Natural killer cell treated with Interleukin-12 subunit alpha and Interleukin-12 subunit beta and Interleukin-15 and Interleukin-18, amount 100 ng/mL, for 72 hours (primary cell): ENCODE data around the gene KIF1A. TPM values are rescaled to one million over a fixed set of nuclear protein-coding genes. Genes with fewer than 3 reads are reported as not detected.
A peak's percentile ranks its signal among the peaks of the same experiment; 100 is the strongest.
"Not testable (repeated sequence)": the region's sequence is repeated elsewhere in the genome, so short reads cannot be mapped to it uniquely, and the experiment has no call there.

Experiments used
- ATAC-seq, 2 donors: fragments of 150-1000 bp; cut with Tn5 transposase in 1 of 2; sonication (Bioruptor Pico), chemical (Tn5 transposase) in 1 of 2; 2 replicates each; pipeline ENCODE4 v1.10.0; 2021
- DNase-seq: peaks from one replicate; pipeline ENCODE4 v3.0.0; 2022; ENCODE audit warnings: low spot score
- H3K27ac Mint-ChIP-seq, 2 donors: 1 replicate in 1 of 2; 2 replicates in 1 of 2; pipeline ENCODE4 v1.8.0; 2022; ENCODE audit warnings: mixed read lengths in 2 of 2, mild to moderate bottlenecking in 1 of 2, moderate library complexity in 1 of 2
- H3K27me3 Mint-ChIP-seq, 2 donors: 1 replicate in 1 of 2; 2 replicates in 1 of 2; pipeline ENCODE4 v1.8.0; 2022; ENCODE audit warnings: mixed read lengths in 2 of 2
- H3K36me3 Mint-ChIP-seq: one replicate; pipeline ENCODE4 v1.8.0; 2022; ENCODE audit warnings: mixed read lengths
- H3K4me1 Mint-ChIP-seq, 2 donors: 1 replicate in 1 of 2; 2 replicates in 1 of 2; pipeline ENCODE4 v1.8.0; 2022; ENCODE audit warnings: low read depth in 2 of 2, mixed read lengths in 2 of 2, mild to moderate bottlenecking in 1 of 2
- H3K4me3 Mint-ChIP-seq: one replicate; pipeline ENCODE4 v1.8.0; 2022; ENCODE audit warnings: mixed read lengths
- H3K9me3 Mint-ChIP-seq: 2 replicates; pipeline ENCODE4 v1.8.0; 2022; ENCODE audit warnings: mixed read lengths
- total RNA-seq, 2 donors: library from RNA; stranded (reverse); gene quantifications; one replicate each; pipeline ENCODE4 v1.2.3, GENCODE V29; 2022

The KIF1A gene
- total RNA-seq, 2 donors from 2014 or later: 0.45 TPM; not detected in 1

- H3K27ac Mint-ChIP-seq: no peak overlapping the region
Measured at GRCh38 chr2:240701091-240701735, 118.8 kb downstream of the KIF1A start.

DNA sequence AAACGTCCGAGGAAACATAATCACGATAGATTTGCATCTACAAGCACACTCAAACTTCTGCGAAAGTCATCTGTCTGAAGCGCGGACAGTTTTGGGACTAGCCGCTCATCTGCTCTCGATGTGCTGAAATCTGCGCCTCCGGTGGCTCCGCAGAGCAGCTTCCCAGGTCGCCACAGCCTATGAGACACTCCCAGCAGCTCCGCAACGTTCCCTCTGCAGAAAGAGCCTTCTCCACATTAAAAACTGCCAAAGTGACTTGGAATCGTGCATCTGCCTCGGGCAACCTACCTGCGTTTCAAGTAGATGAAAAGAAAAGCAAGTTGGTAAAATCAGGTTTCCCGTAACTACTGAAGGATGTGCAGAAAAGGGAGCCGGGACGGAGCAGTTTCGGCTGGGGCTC is 119.4 kb downstream of the KIF1A start:
- not testable (repeated sequence) for H3K4me3 Mint-ChIP-seq, H3K9me3 Mint-ChIP-seq, H3K4me1 Mint-ChIP-seq, DNase-seq, H3K27ac Mint-ChIP-seq, H3K36me3 Mint-ChIP-seq, ATAC-seq
- peaks cover 14 to 18% of the 10 kb centered on the region in 2 donors for H3K27me3 Mint-ChIP-seq

More at GRCh38 chr2:240701091-240701735, 118.8 kb downstream of the KIF1A start:
- H3K9me3 Mint-ChIP-seq: no peaks in the 10 kb centered on the region
- no peak for ATAC-seq
- no peaks in the 10 kb centered on the region for H3K36me3 Mint-ChIP-seq
- no peak overlapping the region for H3K4me3 Mint-ChIP-seq
- DNase-seq: peak; percentile 53
- H3K27me3 Mint-ChIP-seq: peaks cover 14 to 19% of the 10 kb centered on the region in 2 donors
- H3K4me1 Mint-ChIP-seq: peaks cover 8% of the 10 kb centered on the region in 2 donors

DNA sequence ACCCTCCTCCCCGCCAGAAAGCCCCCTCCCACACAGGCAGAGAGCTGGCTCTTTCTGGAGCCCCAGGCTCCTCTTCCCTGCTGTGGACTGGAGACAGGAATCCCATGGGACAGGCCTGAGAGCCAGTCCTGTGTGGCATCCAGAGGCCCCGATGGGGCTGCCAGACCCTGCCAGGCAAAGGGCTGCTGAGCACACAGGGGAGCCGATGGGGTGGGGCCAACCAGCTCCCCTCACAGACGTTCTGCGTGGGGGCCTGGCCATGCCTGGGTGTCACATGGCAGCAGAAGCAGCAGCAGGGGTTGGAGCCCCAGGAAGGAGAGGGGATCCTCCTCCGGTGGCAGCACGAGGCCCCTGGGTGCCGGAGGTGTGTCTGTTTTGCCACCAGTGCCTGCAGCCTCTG is 120.2 kb downstream of the KIF1A start:
- H3K4me1 Mint-ChIP-seq, H3K27ac Mint-ChIP-seq, H3K36me3 Mint-ChIP-seq, ATAC-seq, H3K9me3 Mint-ChIP-seq, H3K4me3 Mint-ChIP-seq: not testable (repeated sequence)
- peaks cover 7 to 11% of the 10 kb centered on the region in 2 donors for H3K27me3 Mint-ChIP-seq
- DNase-seq: peak; percentile 13

DNA sequence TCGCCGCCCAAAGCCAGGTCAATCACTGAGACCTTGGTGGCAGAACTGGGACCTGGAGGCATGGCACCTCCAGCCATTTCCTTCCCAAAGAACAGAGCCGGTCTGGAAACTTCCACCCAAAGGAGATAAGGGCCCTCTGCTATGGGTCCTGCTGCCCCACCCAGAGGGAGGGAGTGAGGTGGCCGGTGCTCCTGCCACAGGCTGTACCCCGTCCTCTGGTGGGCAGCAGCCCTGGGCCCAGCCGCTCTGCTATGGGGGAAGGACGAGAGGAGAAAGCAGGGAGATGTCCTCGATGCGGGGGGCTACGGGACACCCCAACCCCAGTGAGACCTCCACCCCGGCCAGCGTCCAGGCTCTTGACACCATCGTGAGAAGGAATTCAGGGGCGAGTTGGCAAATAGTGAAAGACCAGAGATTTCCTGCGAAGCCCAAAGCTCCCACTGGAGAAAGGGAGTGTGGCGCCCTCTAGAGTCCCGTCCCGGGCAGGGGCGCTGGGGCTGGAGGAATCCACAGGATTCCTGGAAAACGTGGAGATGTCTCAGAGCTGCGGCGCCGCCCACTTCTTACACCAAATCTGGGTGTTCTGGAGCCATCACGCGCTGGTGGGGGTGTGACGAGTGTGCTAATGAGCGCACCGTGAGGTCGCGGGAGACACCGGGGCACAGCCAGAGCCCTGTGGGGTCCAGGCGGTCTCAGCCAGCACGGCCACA is 121.0 kb downstream of the KIF1A start:
- not testable (repeated sequence) for H3K9me3 Mint-ChIP-seq, ATAC-seq, H3K27ac Mint-ChIP-seq, H3K4me3 Mint-ChIP-seq, H3K36me3 Mint-ChIP-seq, H3K4me1 Mint-ChIP-seq, H3K27me3 Mint-ChIP-seq
- peak; percentile 16 for DNase-seq

DNA sequence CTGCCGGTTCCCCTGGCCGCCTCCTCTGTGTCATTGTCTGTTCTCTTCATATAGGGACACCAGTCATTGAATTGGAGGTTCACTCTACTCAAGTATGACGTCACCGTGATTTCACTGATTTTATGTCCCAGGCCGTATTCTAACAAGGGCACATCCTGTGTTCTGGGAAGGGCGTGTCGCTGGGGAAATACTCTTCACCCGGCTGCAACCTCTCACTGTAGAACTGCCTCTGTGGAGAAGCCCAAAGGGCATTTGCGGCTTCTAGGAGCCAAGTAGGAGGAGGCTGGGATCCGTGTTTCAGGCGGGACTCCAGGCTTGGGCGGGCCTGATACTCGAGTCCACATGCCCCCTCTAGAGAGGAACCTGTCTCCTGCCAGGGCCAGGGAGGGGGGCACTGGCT is 123.5 kb downstream of the KIF1A start:
- not testable (repeated sequence) for ATAC-seq, H3K27ac Mint-ChIP-seq, H3K9me3 Mint-ChIP-seq, H3K36me3 Mint-ChIP-seq, H3K4me1 Mint-ChIP-seq, DNase-seq, H3K27me3 Mint-ChIP-seq, H3K4me3 Mint-ChIP-seq

GRCh38 chr2:240695593-240695992 is 124.4 kb downstream of the KIF1A start:
- not testable (repeated sequence) for H3K4me3 Mint-ChIP-seq, H3K4me1 Mint-ChIP-seq, H3K9me3 Mint-ChIP-seq, H3K27ac Mint-ChIP-seq, H3K27me3 Mint-ChIP-seq, DNase-seq, ATAC-seq, H3K36me3 Mint-ChIP-seq

DNA sequence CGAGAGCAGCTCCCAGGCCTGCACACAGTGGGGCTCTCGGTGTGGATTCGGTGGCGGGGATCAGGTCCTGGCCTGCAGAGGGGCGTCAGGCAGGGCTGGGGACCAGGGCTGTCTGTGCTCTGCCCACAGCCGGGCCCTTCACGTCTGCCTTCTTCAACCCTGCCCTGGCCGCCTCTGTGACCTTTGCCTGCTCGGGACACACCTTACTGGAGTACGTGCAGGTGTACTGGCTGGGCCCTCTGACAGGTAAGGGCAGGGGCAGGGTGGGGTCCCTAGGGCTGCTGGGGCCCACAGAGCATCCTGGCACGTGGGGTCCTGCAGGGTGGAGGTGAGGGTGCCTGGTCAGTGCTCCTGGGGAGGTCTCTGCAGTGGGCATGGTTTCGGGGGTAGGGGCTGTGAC is 125.7 kb downstream of the KIF1A start:
- H3K9me3 Mint-ChIP-seq, H3K4me3 Mint-ChIP-seq, H3K36me3 Mint-ChIP-seq, H3K4me1 Mint-ChIP-seq, H3K27ac Mint-ChIP-seq, ATAC-seq, DNase-seq, H3K27me3 Mint-ChIP-seq: not testable (repeated sequence)

DNA sequence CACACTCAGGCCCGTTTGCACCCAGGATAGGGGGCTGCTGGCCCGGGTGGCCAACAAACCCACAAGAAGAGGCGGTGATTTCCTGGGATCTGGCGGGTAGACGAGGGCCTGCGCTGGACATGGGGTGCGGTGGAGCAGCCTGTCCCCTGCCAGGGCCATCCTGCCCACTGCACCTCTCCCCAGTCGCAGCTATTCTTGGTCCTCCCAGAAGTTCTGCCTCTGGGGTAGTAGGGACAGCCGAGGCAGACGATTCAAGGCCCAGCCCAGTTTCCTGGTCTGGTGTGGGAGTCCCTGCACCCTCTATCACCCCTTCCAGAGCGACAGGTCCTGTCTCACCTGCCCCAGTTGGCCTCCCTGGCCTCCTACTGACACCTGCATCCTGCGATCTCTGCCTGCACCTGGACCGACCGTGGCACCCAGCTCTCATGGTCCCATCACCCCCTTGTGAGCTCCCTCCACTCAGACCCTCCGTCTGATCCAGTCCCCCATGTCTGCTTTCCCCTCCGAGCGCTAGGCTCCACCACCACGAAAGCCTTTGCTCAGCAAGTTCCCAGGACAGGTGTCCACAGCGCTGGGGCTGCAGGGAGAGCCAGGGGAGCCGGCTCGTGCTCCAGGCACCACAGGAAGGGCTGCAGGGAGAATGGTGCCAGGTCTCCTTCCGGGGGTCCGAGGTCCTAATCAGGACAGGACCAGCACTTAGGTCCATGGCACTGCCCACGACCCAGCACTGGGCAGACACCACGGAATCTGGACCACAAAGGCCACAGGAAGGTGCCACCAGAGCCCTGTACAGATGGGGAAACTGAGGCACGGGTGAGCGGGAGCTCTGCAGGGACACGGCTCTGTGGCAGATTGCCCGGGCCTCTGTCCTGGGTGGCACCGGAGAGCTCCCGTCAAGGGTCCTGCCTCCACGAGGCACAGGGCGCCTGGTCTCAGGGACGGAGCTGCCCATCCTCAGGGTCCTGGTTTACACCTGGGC is 127.1 kb downstream of the KIF1A start:
- not testable (repeated sequence) for DNase-seq

DNA sequence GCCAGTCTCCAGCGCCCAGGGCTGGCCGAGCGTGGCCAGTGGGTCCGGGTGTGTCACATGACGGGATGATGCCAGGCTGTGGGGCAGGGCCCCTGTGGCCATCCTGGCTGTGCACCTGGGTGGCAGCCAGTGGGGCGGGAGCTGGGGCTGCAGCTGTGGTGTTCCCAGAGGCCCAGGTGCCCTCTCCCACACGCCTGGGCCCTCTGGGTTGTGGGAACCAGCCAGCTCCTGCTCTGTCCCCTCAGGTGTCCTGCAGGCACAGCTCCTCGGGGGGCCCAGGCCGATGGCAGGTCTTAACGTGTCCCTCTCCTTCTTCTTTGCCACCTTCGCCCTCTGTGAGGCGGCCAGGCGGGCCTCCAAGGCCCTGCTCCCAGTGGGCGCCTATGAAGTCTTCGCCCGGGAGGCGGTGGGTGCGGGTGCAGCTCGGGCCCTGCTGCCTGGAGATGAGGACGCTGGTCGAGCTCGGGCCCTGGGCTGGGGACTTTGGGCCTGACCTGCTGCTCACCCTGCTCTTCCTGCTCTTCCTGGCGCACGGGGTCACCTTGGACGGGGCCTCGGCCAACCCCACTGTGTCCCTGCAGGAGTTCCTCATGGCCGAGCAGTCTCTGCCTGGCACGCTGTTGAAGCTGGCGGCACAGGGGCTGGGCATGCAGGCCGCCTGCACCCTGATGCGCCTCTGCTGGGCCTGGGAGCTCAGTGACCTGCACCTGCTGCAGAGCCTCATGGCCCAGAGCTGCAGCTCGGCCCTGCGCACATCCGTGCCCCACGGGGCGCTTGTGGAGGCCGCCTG is 128.2 kb downstream of the KIF1A start, which contains the start of gene AQP12A:
AQP12A (plus strand) TSS at position 236 of the 790 bp plus-strand sequence; CDS start at position 284, 48 bp downstream.
- not testable (repeated sequence) for H3K9me3 Mint-ChIP-seq, H3K27me3 Mint-ChIP-seq

More for the DNA sequence above, 127.1 kb downstream of the KIF1A start:
- not testable (repeated sequence) for ATAC-seq, H3K4me3 Mint-ChIP-seq, H3K27ac Mint-ChIP-seq, H3K4me1 Mint-ChIP-seq, H3K36me3 Mint-ChIP-seq, H3K9me3 Mint-ChIP-seq, H3K27me3 Mint-ChIP-seq

DNA sequence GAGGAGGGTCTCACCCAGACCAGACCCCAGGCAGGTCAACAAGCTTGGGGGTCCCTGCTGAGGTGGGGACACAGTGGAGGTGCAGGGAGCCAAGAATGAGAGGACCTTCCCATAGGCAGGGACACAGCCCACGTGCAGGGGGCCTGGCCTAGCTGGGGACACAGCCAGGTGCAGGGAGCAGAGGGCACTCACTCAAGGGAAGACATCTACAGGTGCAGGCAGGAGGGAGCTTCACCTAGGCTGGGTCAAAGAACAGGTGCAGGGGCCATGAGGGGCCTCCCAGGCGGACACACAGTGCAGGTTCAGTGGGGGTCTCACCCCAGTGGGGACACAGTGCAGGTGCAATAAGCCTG is 129.0 kb downstream of the KIF1A start:
- not testable (repeated sequence) for H3K27me3 Mint-ChIP-seq, H3K36me3 Mint-ChIP-seq, H3K27ac Mint-ChIP-seq, H3K4me1 Mint-ChIP-seq, DNase-seq, H3K9me3 Mint-ChIP-seq, H3K4me3 Mint-ChIP-seq, ATAC-seq

More for the DNA sequence above, 128.2 kb downstream of the KIF1A start, which contains the start of gene AQP12A:
- H3K36me3 Mint-ChIP-seq, H3K27ac Mint-ChIP-seq, ATAC-seq, H3K4me3 Mint-ChIP-seq, H3K4me1 Mint-ChIP-seq, DNase-seq: not testable (repeated sequence)

DNA sequence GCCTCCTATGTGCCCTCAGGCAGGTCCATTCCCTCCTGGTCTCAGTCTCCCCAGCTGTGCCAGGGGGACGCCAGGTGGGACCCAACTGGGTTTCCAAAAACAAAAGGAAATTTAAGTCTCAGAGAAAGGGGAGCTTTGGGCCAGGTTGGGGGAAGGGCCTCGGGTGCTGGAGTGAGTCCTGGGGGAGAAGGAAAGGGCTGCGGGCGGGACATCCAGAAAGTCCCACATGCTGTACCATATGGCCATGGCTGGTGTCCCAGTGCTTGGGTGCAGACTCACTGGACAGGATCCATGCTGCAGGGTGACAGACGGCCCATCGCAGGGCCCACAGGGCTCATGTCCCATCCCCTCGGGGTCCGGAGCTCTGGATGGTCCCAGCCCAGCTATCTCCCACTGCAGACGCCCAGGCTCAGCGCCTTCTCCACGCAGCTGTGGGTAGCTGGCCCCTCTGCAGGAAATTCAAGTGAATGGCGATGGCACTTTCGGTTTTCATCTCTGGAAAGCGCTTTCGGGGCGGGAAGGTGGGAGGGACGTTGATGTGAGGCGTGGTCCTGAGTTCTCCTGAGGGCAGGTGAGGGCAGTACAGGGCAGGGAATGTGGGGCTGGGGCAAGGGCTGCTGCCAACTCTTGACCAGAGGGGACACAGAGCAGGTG is 129.5 kb downstream of the KIF1A start:
- not testable (repeated sequence) for H3K27me3 Mint-ChIP-seq, ATAC-seq, H3K4me3 Mint-ChIP-seq, H3K27ac Mint-ChIP-seq, H3K9me3 Mint-ChIP-seq, DNase-seq, H3K36me3 Mint-ChIP-seq
- peaks cover 9 to 11% of the 10 kb centered on the region in 2 donors for H3K4me1 Mint-ChIP-seq

- DNase-seq (no peak), ATAC-seq (no peak)
- Mint-ChIP-seq H3K27me3 (no peaks in the 10 kb centered on the region), H3K4me3 (no peak overlapping the region), H3K4me1 (peaks cover 9 to 11% of the 10 kb centered on the region in 2 donors), H3K9me3 (no peaks in the 10 kb centered on the region), H3K27ac (no peak overlapping the region), H3K36me3 (no peaks in the 10 kb centered on the region)
Measured at GRCh38 chr2:240689975-240690374, 130.0 kb downstream of the KIF1A start.

DNA sequence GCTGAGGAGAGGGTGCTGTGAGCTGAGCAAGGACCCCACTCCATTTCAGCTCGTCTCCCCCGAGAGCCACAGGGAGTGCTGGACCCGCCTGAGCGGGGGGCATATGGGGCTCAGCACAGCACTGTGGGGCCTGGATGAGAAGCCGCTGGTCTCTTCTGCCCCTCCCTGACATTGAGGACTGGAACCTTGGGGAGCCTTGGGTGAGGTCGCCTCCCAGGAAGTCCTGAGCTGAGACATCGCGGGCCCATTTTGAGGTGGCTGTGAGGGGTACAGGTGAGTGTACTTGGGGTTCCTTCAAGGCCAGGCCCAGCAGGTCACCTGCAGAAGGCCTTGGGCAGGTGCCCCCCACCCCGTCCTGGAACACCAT is 131.5 kb downstream of the KIF1A start:
- Mint-ChIP-seq H3K36me3 (no peaks in the 10 kb centered on the region), H3K27me3 (no peaks in the 10 kb centered on the region), H3K4me3 (no peak overlapping the region), H3K4me1 (peaks cover 9 to 11% of the 10 kb centered on the region in 2 donors), H3K9me3 (no peaks in the 10 kb centered on the region), H3K27ac (no peak overlapping the region)
- ATAC-seq (no peak), DNase-seq (no peak)
